ENCODE results near the gene ATAD1. TPM values are rescaled to one million over a fixed set of nuclear protein-coding genes. Genes with fewer than 3 reads are reported as not detected.

Gene ATAD1
- total and polyA plus RNA-seq, 2 of the 4 experiments (the other 2 are of a cell fraction) = 12.7 to 21.9 TPM

- H3K23ac ChIP-seq (ENCODE audit: low read depth, low read length) = no peak overlapping the region
- ChIA-PET CTCF (interaction anchor here (0.7 kb wide), 1 partner anchor 112 kb away, joined by 4 read pairs; no protein-coding TSS in a partner anchor), POLR2A (ENCODE audit: unreplicated experiment) (no interaction called here)
- intact Hi-C loops (cut with micrococcal nuclease) (no loop called here), dilution Hi-C loops (cut with HindIII; ENCODE audit: low sequenced_read_pairs, unreplicated experiment) (no loop called here), in situ Hi-C loops (cut with MboI; ENCODE audit: low sequenced_read_pairs) (no loop called here)
- H3K4ac ChIP-seq (ENCODE audit: low read depth, low read length) = no peak overlapping the region
- H2AFZ ChIP-seq (replicated peaks; ENCODE audit: low read length, poor library complexity) = no peak overlapping the region
- no peak overlapping the region for H2AK9ac ChIP-seq (replicated peaks; ENCODE audit: low read depth, low read length, poor library complexity)
- H3K36me3 ChIP-seq (ENCODE audit: control insufficient read depth, insufficient read depth, low read length) = peaks cover 11% of the 10 kb centered on the region
- no peak overlapping the region for H4K8ac ChIP-seq (ENCODE audit: low read depth in 2 of 2, low read length in 2 of 2)
- H3K9me3 ChIP-seq (ENCODE audit: control insufficient read depth, insufficient read depth, low read length) = no peaks in the 10 kb centered on the region
- H3K4me1 ChIP-seq (ENCODE audit: control insufficient read depth, insufficient read depth, low read length) = no peaks in the 10 kb centered on the region
- peaks cover 11 to 31% of the 10 kb centered on the region in 2 experiments; a peak in 3 of 4 replicates for H3K79me1 ChIP-seq (ENCODE audit: low read depth in 1 of 2, low read length in 2 of 2)
- no peak overlapping the region for H4K5ac ChIP-seq (ENCODE audit: low read depth, low read length)
- H3K14ac ChIP-seq (replicated peaks; ENCODE audit: low read depth, low read length) = no peak overlapping the region
- H3K56ac ChIP-seq (ENCODE audit: extremely low read depth, insufficient read depth, low read length) = no peak overlapping the region
- H3K27ac ChIP-seq (ENCODE audit: insufficient read depth, low read length) = no peak overlapping the region
- no TSS peak for BruUV-seq (replicated peaks)
- no peak overlapping the region for H3K9ac ChIP-seq (ENCODE audit: low read depth, low read length)
- H4K91ac ChIP-seq (ENCODE audit: insufficient read depth, low read depth, low read length) = no peak overlapping the region
- H3K27me3 ChIP-seq (ENCODE audit: control insufficient read depth, insufficient read depth, low read length) = no peaks in the 10 kb centered on the region
- no peak overlapping the region for H2BK120ac ChIP-seq (ENCODE audit: low read depth, low read length)
- no peak overlapping the region for H3K4me3 ChIP-seq (ENCODE audit: insufficient read depth, low read depth, low read length)
- no peak overlapping the region for H2BK15ac ChIP-seq (ENCODE audit: low read depth, low read length)
- H2AK5ac ChIP-seq (ENCODE audit: low read depth, low read length) = no peak overlapping the region
- H4K20me1 ChIP-seq (ENCODE audit: insufficient read depth, low read length) = no peaks in the 10 kb centered on the region
- H3K4me2 ChIP-seq (ENCODE audit: low read depth, low read length) = no peak overlapping the region
- ATAC-seq (ENCODE audit: low read depth) (no peak), DNase-seq (no peak)
- no peak for TF ChIP-seq NFE2L2 (IDR thresholded peaks at IDR 0.05; ENCODE audit: low read depth, low read length)
- no peak for TF ChIP-seq RCOR1 (IDR thresholded peaks at IDR 0.05; ENCODE audit: insufficient replicate concordance, low read length)
- no peak for TF ChIP-seq RAD21 (IDR thresholded peaks at IDR 0.05; ENCODE audit: low read length)
- TF ChIP-seq POLR2A (IDR thresholded peaks at IDR 0.05; ENCODE audit: low read depth, low read length) = no peak
- TF ChIP-seq SMC3 (IDR thresholded peaks at IDR 0.05; ENCODE audit: low read depth, low read length) = no peak
- TF ChIP-seq FOS (IDR thresholded peaks at IDR 0.05; ENCODE audit: low read depth, low read length) = no peak
- TF ChIP-seq ELK1 (IDR thresholded peaks at IDR 0.05; ENCODE audit: borderline replicate concordance, low read depth, low read length) = no peak
- TF ChIP-seq MXI1 (IDR thresholded peaks at IDR 0.05; ENCODE audit: borderline replicate concordance, low read depth, low read length) = no peak
- TF ChIP-seq MAFK (IDR thresholded peaks at IDR 0.05; ENCODE audit: low read depth, low read length) = no peak
- no peak for TF ChIP-seq CTCF (conservative IDR thresholded peaks at IDR 0.05; ENCODE audit: low read depth, low read length)
- no peak for TF ChIP-seq USF2 (IDR thresholded peaks at IDR 0.05; ENCODE audit: low read depth, low read length)
- TF ChIP-seq MAZ (IDR thresholded peaks at IDR 0.05; ENCODE audit: borderline replicate concordance, low read depth, low read length) = no peak
- TF ChIP-seq RFX5 (IDR thresholded peaks at IDR 0.05; ENCODE audit: low read depth, low read length) = no peak
- no peak for TF ChIP-seq CHD1 (IDR thresholded peaks at IDR 0.05; ENCODE audit: low read depth, low read length)
- no peak for TF ChIP-seq CEBPB (IDR thresholded peaks at IDR 0.05; ENCODE audit: low read depth, low read length)
- TF ChIP-seq BHLHE40 (IDR thresholded peaks at IDR 0.05; ENCODE audit: low read depth, low read length) = no peak
- H3K9me1 ChIP-seq (ENCODE audit: insufficient read depth, low read length) = peaks cover 10% of the 10 kb centered on the region
- WGBS, 2 experiments (ENCODE audit: extremely low coverage in 2 of 2, insufficient read length in 1 of 2) = no CpG with 5 or more reads among the region's 6 CpGs
- no peak overlapping the region for H2BK5ac ChIP-seq (ENCODE audit: low read depth, low read length, poor library complexity, severe bottlenecking)
- no peak overlapping the region for H2BK20ac ChIP-seq (ENCODE audit: low read depth, low read length)
- no peak overlapping the region for H3K18ac ChIP-seq (ENCODE audit: low read depth, low read length)
These were observed 35.3 kb downstream of the ATAD1 start for GRCh38 chr10:87782721-87783120.

Measured in IMR-90 (cell line).